WTC11 (cell line): ENCODE measurements around the gene LEAP2.

ENCODE experiments used
- ELF4 ChIP-seq: sonication (generic); formaldehyde crosslinking; IDR thresholded peaks from 2 replicates; pipeline ENCODE4 v1.8.1; 2022; ENCODE audit warnings: low read depth, mild to moderate bottlenecking, moderate library complexity, missing genetic modification reagents
- IRF2 ChIP-seq: sonication (generic); formaldehyde crosslinking; IDR thresholded peaks from 2 replicates; pipeline ENCODE4 v1.8.0; 2022; ENCODE audit warnings: low read depth, missing genetic modification reagents, borderline replicate concordance
- JUN ChIP-seq: sonication (generic); formaldehyde crosslinking; IDR thresholded peaks from 2 replicates; pipeline ENCODE4 v1.8.0; 2023; ENCODE audit warnings: mild to moderate bottlenecking, missing genetic modification reagents
- TEAD4 ChIP-seq: sonication (generic); formaldehyde crosslinking; IDR thresholded peaks from 2 replicates; pipeline ENCODE4 v1.8.0; 2022; ENCODE audit warnings: mild to moderate bottlenecking, missing genetic modification reagents
- TP53 ChIP-seq: sonication (generic); formaldehyde crosslinking; IDR thresholded peaks from 2 replicates; pipeline ENCODE4 v1.8.1; 2023; ENCODE audit warnings: mild to moderate bottlenecking, missing genetic modification reagents
- TF ChIP-seq, protein P1 (sequence below): fragments of 200-600 bp; IDR thresholded peaks from 2 replicates; pipeline ENCODE4 v1.8.0; 2022; ENCODE audit warnings: antibody characterized with exemption
- TF ChIP-seq, protein P2 (sequence below): sonication (generic); formaldehyde crosslinking; IDR thresholded peaks from 2 replicates; pipeline ENCODE4 v1.8.0; 2022; ENCODE audit warnings: mild to moderate bottlenecking, missing genetic modification reagents
- TF ChIP-seq, protein P3 (sequence below): sonication (generic); formaldehyde crosslinking; IDR thresholded peaks from 2 replicates; pipeline ENCODE4 v1.8.0; 2022; ENCODE audit warnings: mild to moderate bottlenecking, missing genetic modification reagents
- TF ChIP-seq, protein P4 (sequence below): sonication (generic); formaldehyde crosslinking; IDR thresholded peaks from 2 replicates; pipeline ENCODE4 v1.8.1; 2023; ENCODE audit warnings: mild to moderate bottlenecking, missing genetic modification reagents, borderline replicate concordance
- TF ChIP-seq, protein P5 (sequence below): sonication (generic); formaldehyde crosslinking; IDR thresholded peaks from 2 replicates; pipeline ENCODE4 v1.8.1; 2023; ENCODE audit warnings: mild to moderate bottlenecking, missing genetic modification reagents, moderate library complexity
- TF ChIP-seq, protein P6 (sequence below): sonication (generic); formaldehyde crosslinking; IDR thresholded peaks from 2 replicates; pipeline ENCODE4 v1.8.0; 2022; ENCODE audit warnings: mild to moderate bottlenecking, missing genetic modification reagents
- TF ChIP-seq, protein P7 (sequence below): sonication (generic); formaldehyde crosslinking; IDR thresholded peaks from 2 replicates; pipeline ENCODE4 v1.8.1; 2022; ENCODE audit warnings: mild to moderate bottlenecking, moderate library complexity, missing genetic modification reagents

DNA sequence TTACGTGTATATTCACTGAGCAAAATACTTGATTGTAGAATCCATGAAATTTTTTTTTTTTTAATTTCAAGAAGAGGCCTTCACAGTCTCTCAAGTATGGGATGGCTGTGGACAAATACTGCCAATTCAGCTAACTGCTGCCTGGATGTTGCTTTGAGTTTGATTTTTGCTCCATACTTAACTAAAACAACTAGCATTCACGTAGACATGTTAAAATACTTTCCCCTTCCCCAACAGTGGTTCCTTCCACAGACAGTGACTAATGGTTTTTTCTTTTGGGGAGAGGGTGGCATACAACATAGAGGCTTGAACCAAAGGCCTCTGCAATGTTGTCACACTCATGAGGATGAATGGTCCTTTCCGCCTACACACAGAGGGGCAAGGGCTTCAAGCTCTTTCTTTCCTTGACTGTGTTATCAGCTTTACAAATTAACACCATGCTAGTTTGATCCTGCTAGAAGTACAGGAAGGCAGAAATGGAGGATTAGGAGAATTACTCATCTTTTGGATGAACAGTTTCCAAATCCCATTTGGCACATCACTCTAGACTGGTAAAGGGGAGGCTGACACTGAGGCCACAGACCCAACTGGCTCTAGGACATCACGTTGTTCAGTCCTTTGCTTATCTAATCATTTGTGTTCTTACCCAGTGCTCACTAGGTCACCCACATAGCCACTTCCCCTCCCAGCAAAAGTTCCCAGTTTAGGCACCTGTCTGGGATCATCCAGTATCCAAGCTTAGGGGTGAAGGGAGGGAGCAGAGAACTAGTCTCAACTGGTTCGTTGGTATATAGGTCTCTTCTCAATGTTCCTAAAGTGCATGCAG, 1.8 kb upstream of the LEAP2 start:
- TF ChIP-seq, protein P1, sequence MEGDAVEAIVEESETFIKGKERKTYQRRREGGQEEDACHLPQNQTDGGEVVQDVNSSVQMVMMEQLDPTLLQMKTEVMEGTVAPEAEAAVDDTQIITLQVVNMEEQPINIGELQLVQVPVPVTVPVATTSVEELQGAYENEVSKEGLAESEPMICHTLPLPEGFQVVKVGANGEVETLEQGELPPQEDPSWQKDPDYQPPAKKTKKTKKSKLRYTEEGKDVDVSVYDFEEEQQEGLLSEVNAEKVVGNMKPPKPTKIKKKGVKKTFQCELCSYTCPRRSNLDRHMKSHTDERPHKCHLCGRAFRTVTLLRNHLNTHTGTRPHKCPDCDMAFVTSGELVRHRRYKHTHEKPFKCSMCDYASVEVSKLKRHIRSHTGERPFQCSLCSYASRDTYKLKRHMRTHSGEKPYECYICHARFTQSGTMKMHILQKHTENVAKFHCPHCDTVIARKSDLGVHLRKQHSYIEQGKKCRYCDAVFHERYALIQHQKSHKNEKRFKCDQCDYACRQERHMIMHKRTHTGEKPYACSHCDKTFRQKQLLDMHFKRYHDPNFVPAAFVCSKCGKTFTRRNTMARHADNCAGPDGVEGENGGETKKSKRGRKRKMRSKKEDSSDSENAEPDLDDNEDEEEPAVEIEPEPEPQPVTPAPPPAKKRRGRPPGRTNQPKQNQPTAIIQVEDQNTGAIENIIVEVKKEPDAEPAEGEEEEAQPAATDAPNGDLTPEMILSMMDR: no peak
- TF ChIP-seq, protein P2, sequence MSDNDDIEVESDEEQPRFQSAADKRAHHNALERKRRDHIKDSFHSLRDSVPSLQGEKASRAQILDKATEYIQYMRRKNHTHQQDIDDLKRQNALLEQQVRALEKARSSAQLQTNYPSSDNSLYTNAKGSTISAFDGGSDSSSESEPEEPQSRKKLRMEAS (CRISPR knock-in tag): no peak
- TF ChIP-seq ELF4 (CRISPR knock-in tag) (no peak), IRF2 (CRISPR knock-in tag) (no peak), TP53 (CRISPR knock-in tag) (no peak), JUN (CRISPR knock-in tag) (no peak), TEAD4 (CRISPR knock-in tag) (no peak)
- TF ChIP-seq, protein P3, sequence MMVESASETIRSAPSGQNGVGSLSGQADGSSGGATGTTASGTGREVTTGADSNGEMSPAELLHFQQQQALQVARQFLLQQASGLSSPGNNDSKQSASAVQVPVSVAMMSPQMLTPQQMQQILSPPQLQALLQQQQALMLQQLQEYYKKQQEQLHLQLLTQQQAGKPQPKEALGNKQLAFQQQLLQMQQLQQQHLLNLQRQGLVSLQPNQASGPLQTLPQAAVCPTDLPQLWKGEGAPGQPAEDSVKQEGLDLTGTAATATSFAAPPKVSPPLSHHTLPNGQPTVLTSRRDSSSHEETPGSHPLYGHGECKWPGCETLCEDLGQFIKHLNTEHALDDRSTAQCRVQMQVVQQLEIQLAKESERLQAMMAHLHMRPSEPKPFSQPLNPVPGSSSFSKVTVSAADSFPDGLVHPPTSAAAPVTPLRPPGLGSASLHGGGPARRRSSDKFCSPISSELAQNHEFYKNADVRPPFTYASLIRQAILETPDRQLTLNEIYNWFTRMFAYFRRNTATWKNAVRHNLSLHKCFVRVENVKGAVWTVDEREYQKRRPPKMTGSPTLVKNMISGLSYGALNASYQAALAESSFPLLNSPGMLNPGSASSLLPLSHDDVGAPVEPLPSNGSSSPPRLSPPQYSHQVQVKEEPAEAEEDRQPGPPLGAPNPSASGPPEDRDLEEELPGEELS: no peak
- TF ChIP-seq, protein P4, sequence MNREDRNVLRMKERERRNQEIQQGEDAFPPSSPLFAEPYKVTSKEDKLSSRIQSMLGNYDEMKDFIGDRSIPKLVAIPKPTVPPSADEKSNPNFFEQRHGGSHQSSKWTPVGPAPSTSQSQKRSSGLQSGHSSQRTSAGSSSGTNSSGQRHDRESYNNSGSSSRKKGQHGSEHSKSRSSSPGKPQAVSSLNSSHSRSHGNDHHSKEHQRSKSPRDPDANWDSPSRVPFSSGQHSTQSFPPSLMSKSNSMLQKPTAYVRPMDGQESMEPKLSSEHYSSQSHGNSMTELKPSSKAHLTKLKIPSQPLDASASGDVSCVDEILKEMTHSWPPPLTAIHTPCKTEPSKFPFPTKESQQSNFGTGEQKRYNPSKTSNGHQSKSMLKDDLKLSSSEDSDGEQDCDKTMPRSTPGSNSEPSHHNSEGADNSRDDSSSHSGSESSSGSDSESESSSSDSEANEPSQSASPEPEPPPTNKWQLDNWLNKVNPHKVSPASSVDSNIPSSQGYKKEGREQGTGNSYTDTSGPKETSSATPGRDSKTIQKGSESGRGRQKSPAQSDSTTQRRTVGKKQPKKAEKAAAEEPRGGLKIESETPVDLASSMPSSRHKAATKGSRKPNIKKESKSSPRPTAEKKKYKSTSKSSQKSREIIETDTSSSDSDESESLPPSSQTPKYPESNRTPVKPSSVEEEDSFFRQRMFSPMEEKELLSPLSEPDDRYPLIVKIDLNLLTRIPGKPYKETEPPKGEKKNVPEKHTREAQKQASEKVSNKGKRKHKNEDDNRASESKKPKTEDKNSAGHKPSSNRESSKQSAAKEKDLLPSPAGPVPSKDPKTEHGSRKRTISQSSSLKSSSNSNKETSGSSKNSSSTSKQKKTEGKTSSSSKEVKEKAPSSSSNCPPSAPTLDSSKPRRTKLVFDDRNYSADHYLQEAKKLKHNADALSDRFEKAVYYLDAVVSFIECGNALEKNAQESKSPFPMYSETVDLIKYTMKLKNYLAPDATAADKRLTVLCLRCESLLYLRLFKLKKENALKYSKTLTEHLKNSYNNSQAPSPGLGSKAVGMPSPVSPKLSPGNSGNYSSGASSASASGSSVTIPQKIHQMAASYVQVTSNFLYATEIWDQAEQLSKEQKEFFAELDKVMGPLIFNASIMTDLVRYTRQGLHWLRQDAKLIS (CRISPR knock-in tag): no peak
- TF ChIP-seq, protein P5, sequence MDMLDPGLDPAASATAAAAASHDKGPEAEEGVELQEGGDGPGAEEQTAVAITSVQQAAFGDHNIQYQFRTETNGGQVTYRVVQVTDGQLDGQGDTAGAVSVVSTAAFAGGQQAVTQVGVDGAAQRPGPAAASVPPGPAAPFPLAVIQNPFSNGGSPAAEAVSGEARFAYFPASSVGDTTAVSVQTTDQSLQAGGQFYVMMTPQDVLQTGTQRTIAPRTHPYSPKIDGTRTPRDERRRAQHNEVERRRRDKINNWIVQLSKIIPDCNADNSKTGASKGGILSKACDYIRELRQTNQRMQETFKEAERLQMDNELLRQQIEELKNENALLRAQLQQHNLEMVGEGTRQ (CRISPR knock-in tag): no peak
- TF ChIP-seq, protein P6, sequence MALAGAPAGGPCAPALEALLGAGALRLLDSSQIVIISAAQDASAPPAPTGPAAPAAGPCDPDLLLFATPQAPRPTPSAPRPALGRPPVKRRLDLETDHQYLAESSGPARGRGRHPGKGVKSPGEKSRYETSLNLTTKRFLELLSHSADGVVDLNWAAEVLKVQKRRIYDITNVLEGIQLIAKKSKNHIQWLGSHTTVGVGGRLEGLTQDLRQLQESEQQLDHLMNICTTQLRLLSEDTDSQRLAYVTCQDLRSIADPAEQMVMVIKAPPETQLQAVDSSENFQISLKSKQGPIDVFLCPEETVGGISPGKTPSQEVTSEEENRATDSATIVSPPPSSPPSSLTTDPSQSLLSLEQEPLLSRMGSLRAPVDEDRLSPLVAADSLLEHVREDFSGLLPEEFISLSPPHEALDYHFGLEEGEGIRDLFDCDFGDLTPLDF (CRISPR knock-in tag): no peak
- TF ChIP-seq, protein P7, sequence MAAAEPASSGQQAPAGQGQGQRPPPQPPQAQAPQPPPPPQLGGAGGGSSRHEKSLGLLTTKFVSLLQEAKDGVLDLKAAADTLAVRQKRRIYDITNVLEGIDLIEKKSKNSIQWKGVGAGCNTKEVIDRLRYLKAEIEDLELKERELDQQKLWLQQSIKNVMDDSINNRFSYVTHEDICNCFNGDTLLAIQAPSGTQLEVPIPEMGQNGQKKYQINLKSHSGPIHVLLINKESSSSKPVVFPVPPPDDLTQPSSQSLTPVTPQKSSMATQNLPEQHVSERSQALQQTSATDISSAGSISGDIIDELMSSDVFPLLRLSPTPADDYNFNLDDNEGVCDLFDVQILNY: no peak
